IMR-90 (cell line): ENCODE data around the gene CXCL6.

ENCODE experiments used
- CEBPB ChIP-seq: IDR thresholded peaks from 2 replicates; pipeline ENCODE4 v1.6.1; 2012; ENCODE audit warnings: low read depth, low read length, improper control_type of control experiment
- MXI1 ChIP-seq: IDR thresholded peaks from 2 replicates; pipeline ENCODE4 v1.6.1; 2012; ENCODE audit warnings: low read depth, mild to moderate bottlenecking, low read length, moderate library complexity, borderline replicate concordance
- NFE2L2 ChIP-seq: fragments of 150-350 bp; IDR thresholded peaks from 2 replicates; pipeline ENCODE4 v1.6.1; 2016; ENCODE audit warnings: low read depth, mild to moderate bottlenecking, low read length
- SMC3 ChIP-seq: fragments of 150-350 bp; IDR thresholded peaks from 2 replicates; pipeline ENCODE4 v1.6.1; 2016; ENCODE audit warnings: low read depth, mild to moderate bottlenecking, antibody characterized with exemption, low read length, moderate library complexity
- TF ChIP-seq, protein P1 (sequence below): conservative IDR thresholded peaks from 2 replicates; pipeline ENCODE4 v1.5.1; 2012; ENCODE audit warnings: mild to moderate bottlenecking, low read depth, low read length, improper control_type of control experiment
- TF ChIP-seq, protein P2 (sequence below): fragments of 150-350 bp; IDR thresholded peaks from 2 replicates; pipeline ENCODE4 v1.6.1; 2017; ENCODE audit warnings: mild to moderate bottlenecking, antibody characterized with exemption, low read length, low read depth
- TF ChIP-seq, protein P3 (sequence below): fragments of 150-350 bp; IDR thresholded peaks from 2 replicates; pipeline ENCODE4 v1.6.1; 2016; ENCODE audit warnings: low read depth, mild to moderate bottlenecking, low read length, moderate library complexity, borderline replicate concordance

DNA sequence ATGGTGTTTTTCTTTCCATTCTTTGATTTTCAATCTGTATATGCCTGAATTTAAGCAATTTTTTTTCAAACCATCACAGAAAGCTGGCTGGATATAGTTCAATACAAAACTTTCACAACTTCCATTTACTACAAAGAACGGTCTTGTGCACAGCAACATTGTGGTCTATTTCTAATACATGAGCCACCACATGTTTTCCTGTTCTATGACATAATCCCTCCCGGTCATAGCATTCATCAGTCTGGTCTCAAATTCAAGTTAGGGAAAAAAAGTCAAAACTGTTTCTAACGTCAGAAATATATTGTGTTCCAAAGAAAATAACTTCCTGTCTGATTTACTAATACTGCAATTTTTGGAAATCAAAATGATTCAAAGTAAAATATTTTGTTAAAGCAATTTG lies 7.5 kb upstream of the CXCL6 start:
- TF ChIP-seq, protein P1, sequence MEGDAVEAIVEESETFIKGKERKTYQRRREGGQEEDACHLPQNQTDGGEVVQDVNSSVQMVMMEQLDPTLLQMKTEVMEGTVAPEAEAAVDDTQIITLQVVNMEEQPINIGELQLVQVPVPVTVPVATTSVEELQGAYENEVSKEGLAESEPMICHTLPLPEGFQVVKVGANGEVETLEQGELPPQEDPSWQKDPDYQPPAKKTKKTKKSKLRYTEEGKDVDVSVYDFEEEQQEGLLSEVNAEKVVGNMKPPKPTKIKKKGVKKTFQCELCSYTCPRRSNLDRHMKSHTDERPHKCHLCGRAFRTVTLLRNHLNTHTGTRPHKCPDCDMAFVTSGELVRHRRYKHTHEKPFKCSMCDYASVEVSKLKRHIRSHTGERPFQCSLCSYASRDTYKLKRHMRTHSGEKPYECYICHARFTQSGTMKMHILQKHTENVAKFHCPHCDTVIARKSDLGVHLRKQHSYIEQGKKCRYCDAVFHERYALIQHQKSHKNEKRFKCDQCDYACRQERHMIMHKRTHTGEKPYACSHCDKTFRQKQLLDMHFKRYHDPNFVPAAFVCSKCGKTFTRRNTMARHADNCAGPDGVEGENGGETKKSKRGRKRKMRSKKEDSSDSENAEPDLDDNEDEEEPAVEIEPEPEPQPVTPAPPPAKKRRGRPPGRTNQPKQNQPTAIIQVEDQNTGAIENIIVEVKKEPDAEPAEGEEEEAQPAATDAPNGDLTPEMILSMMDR, result no peak
- TF ChIP-seq, protein P2, sequence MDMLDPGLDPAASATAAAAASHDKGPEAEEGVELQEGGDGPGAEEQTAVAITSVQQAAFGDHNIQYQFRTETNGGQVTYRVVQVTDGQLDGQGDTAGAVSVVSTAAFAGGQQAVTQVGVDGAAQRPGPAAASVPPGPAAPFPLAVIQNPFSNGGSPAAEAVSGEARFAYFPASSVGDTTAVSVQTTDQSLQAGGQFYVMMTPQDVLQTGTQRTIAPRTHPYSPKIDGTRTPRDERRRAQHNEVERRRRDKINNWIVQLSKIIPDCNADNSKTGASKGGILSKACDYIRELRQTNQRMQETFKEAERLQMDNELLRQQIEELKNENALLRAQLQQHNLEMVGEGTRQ, result no peak
- TF ChIP-seq NFE2L2, result no peak
- TF ChIP-seq SMC3, result no peak
- TF ChIP-seq, protein P3, sequence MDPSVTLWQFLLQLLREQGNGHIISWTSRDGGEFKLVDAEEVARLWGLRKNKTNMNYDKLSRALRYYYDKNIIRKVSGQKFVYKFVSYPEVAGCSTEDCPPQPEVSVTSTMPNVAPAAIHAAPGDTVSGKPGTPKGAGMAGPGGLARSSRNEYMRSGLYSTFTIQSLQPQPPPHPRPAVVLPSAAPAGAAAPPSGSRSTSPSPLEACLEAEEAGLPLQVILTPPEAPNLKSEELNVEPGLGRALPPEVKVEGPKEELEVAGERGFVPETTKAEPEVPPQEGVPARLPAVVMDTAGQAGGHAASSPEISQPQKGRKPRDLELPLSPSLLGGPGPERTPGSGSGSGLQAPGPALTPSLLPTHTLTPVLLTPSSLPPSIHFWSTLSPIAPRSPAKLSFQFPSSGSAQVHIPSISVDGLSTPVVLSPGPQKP, result no peak
- TF ChIP-seq MXI1, result no peak
- no peak for TF ChIP-seq CEBPB
